ENCODE results near the gene MAFG.

DNA sequence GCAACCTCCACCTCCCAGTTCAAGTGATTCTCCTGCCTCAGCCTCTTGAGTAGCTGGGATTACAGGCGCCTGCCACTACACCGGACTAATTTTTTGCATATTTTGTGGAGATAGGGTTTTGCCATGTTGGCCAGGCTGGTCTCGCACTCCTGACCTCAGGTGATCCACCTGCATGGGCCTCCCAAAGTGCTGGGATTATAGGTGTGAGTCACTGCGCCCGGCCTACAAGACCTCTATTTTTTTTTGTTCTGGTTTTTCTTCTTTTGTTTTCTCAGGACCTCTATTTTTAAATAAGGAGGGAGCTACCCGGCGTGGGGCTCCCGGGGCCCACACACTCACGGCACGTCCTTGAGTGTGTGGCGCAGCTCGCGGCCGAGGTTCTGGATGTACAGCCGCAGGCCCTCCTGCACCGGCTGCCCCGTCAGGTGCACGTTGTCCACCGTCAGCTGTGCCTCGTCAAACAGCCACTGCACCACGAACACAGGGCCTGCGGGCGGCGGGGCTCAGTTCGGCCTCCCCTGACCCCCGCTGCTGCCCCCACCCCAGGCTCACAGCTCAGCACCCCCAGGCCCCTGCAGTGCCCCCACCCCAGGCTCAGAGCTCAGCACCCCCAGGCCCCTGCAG lies 27.6 kb upstream of the MAFG start:
- TF ChIP-seq, protein P1, sequence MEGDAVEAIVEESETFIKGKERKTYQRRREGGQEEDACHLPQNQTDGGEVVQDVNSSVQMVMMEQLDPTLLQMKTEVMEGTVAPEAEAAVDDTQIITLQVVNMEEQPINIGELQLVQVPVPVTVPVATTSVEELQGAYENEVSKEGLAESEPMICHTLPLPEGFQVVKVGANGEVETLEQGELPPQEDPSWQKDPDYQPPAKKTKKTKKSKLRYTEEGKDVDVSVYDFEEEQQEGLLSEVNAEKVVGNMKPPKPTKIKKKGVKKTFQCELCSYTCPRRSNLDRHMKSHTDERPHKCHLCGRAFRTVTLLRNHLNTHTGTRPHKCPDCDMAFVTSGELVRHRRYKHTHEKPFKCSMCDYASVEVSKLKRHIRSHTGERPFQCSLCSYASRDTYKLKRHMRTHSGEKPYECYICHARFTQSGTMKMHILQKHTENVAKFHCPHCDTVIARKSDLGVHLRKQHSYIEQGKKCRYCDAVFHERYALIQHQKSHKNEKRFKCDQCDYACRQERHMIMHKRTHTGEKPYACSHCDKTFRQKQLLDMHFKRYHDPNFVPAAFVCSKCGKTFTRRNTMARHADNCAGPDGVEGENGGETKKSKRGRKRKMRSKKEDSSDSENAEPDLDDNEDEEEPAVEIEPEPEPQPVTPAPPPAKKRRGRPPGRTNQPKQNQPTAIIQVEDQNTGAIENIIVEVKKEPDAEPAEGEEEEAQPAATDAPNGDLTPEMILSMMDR (IDR thresholded peaks at IDR 0.05), result no peak
- TF ChIP-seq POLR2A (IDR thresholded peaks at IDR 0.05), result no peak
